NCI-H2196 (cell line): ENCODE data around the gene C2.
A peak's percentile ranks its signal among the peaks of the same experiment; 100 is the strongest.
"Not testable (repeated sequence)": the region's sequence is repeated elsewhere in the genome, so short reads cannot be mapped to it uniquely, and the experiment has no call there.

Experiments used
- DNase-seq: peaks from one replicate; lab custom pipeline; 2025; ENCODE audit not compliant: unreplicated experiment; lab: John Stamatoyannopoulos, UW

Gene C2

DNA sequence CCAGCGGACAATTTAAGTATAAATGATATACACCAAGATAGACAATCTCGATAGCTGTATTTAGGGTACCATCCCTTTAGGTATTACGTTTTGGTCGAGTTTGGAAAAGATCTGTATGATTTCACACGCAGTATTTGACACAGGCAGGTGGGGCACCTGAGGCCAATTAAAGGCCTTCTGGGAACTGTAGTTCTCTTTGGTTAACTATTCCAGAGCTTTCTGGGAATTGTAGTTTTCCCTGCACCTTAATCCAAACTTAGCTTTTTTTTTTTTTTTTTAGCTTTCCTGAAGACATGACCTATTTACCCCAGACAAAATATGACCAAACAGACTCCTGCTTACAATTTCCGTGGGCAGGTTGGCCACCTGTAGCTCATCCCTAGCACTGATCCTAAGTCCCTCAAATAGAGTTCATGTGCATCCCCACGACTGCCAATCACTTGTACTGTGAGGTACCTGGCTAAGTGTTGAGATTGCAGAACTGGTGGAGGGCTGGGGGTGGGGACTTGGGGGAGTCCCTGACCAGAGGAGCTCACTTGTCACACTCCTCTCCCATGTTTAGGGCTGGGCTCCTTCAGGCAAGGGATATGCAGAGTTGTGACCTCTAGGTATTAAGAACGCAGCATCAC, 29.0 kb upstream of the C2 start:
- DNase-seq: peak; percentile 54

DNA sequence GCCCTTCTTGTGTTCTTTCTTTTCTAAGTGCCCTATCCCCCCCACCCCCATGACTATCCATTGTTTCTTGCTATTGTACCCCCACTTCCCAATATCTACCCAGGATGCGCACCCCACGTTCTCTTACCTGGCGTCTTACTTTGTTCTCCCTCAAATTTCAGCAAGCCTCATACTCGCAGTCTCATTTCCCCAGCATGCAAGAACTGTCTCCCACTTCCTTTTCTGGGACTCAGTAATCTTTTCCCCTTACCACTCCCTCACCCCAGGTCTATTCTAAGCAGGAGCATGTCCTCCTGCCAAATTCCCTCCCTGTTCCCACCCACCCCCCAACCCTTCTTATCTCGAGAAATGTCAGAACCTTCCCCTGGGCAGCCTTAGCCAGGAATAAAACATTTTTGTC, 28.3 kb upstream of the C2 start:
- DNase-seq: no peak

DNA sequence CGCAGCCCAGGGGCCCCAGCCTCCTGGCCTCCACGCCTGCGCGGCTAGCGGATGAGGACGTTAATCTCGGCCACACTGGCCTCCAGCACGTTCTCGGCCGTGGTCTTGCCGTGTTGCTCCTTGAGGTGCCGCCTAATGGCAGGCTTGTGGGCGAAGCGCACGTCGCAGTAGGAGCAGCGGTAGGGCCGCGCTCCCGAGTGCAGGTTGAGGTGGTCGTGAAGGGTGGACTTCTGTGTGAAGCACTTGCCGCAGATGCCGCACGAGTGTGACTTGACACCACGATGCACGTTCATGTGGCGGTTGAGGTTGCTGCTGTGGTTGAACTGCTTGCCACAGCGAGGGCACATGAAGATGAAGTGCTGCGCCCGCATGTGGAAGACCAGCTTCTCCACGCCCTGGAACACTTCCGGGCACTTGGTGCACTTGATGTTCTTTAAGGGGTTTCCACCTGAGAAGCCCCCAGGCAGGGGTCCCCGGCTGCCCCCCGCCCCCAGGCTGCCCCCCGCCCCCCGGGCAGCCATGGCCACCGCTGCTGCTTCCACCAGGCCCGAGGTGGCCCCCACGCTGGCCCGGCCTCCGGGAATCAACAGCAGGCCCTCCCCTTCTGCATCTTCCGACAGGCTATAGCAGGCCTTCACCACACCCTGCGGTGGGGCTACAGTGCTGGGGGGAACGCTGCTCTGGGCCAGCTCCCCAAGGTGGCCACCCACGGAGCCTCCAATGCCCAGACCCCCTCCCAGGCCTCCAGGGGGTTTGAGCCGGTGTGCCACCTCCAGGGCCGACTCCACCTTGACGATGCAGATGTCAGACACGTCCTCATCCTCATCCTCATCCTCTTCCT, 27.4 kb upstream of the C2 start:
- no peak for DNase-seq

DNA sequence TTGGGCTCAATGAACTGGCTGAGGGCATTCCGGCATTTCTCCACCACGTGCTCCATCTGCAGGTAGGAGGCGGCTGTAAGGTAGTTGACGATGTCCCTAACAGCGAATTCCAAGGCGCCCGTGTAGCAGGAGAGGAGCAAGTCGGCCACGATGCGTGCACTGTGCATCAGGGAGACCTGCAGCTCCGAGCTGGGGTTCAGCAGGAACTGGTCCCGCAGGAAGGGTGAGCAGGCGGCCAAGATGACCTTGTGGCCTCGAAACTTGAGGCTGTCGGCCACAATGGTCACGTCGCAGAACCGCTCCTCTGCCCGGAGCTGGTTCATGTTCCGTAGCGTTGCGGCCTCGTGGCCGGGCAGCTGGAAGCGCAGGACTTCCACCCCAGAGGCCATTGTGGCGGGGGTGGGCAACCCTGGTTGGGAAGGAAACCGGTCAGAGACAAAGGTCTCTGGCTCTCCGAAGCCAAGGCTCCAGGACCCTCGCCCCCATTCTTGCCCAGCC, 26.6 kb upstream of the C2 start:
- no peak for DNase-seq

DNA sequence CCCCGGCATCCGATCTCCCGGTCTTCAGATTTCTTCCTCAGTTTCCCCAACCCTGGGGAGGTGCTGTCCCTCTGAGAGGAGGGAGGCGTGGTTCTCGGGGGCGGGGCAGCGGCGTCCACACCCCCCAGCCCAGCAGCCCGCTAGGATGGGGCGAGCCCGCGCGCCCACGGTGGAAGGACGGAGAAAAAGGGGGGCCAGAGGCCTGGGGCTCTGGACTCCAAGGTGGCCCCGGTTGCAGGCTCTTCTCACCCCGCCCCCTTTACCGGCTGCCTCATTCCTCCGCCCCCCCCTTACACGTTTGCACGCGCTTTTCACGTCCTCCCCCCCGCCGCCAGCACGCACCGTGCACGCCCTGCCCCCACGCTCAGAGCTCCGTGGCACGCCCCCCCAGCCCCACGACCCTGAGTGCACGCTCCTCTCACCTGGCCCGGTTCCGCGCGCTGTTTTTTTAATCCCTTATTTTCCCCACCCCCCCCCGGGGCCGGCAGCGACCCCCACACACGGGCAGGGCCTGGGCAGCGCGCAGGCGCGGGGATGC, 26.0 kb upstream of the C2 start:
- DNase-seq: peak; percentile 39

DNA sequence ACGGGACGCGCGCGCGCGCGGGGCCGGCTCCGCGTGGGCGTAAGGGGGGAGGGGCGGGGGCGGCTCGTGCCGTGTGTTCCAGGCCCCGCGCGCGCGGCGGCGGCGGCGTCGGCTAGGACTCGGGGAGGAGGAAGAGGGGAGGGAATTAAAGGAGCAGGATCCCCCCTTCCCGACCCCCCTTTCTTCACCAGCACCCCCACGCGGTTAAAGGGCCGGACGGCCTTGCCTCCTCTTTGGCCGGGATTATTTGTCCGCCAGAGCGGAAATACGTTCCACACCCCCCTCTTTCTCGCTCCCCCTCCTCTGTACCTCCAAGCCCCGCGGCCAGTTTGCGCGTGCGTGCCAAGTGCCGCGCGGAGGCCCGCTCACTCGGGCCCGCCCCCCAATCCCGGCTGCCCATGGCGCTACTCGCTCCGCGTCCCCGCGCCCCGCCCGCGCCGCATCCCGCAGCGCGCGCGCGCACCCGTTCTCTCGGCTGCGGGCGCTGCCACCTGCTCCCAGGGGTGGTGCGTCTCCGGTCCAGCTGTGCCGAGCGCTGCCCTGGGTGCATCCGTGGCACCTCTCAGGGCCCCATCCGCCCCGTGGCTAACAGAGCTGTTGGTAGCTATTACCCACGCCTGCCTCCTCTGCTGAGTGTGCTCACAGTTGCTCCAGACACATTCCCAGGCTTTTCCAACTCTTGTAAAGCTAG, 25.4 kb upstream of the C2 start, which contains the start of gene ZBTB12:
TSS of gene ZBTB12 (minus strand) at position 134 of the 691 bp plus-strand sequence. CDS start 781 bp downstream, outside the sequence.
- peak; percentile 97 for DNase-seq

DNA sequence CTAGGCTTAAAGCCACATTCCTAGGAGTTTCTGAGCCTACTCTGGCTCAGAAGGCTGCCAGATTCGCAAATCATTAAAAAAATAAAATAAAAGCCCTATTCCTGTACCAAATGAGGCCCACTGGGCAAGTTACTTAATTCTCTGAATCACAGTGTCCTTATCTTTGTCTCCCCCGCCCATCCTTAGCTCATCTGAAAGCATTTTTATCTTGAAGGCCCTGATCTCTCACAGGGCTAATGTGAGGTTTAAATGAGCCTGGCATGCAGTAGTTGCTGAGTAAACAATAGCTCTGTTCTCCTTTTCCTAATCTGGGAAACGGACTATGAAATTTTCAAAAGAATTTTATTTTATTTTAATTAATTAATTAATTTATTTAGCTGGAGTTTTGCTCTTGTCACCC, 23.6 kb upstream of the C2 start:
- no peak for DNase-seq

DNA sequence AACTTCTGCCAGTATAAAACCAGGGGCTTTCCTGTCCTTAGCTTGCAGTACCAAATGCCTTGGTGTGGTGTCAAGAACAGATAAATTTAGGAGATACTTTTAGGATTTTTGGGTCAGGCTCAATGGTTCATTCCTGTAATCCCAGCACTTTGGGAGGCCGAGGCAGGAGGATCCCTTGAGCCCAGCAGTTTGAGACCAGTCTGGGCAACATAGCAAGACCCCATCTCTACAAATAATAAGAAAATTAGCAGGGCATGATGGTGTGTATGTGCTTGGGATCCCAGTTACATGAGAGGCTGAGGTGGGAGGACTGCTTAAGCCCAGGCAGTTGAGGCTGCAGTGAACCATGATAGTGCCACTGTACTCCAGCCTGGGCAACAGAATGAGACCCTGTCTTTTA, 22.5 kb upstream of the C2 start:
- DNase-seq: no peak

DNA sequence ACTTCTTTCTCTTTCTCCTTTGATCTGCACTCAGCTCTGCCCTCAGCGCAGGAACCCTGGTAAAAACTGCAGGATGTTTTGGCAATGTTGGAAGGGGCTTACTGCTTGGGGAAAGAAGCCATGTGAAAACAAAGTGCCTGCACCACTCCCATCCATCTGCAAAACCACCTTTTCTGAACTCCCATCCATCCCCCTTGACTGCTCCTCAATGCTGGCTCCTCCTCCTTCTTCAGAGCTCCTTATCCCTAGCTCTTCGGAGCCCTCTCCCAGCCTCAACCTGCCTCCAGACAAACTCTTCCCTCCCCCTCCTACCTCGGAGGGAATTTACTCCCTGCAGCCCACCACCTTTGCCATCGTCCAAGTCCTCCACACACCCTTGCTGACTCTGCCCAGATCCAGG, 21.4 kb upstream of the C2 start:
- DNase-seq: no peak

DNA sequence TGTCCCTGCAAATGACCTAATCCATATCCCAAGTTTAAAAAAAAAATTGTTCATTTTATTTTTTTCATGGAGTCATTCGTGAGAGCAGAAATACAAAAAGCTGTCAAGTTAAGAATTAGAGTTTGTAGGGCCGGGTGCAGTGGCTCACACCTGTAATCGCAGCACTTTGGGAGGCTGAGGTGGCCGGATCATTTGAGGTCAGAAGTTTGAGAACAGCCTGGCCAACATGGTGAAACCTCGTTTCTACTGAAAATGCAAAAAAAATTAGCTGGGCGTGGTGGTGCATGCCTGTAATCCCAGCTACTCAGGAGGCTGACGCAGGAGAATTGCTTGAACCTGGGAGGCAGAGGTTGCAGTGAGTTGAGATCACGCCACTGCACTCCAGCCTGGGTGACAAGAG, 20.8 kb upstream of the C2 start:
- not testable (repeated sequence) for DNase-seq

DNA sequence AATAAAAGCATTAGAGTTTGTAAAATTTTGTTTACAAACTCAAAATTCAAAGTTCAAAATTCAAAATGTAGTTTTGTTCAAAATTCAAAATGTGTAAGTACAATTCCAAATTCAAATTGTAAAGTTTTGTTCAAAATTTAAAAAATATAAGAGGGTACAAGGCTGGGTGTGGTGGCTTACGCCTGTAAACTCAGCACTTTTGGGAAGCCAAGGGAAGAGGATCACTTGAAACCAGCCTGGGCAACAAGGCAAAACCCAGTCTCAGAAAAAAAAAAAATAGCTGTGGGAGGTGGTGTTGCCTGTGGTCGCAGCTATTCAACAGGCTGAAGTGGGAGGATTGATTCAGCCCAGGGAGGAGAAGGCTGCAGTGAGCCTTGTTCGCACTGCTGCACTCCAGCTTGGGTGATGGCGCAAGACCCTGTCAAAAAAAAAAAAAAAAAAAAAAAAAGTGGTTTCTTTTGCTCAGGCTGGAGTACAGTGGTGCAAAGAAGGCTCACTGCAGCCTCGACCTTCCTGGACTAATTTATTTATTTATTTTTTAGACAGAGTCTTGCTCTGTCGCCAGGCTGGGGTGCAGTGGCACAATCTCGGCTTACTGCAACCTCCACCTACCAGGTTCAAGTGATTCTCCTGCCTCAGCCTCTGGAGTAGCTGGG, 20.2 kb upstream of the C2 start:
- DNase-seq: no peak

DNA sequence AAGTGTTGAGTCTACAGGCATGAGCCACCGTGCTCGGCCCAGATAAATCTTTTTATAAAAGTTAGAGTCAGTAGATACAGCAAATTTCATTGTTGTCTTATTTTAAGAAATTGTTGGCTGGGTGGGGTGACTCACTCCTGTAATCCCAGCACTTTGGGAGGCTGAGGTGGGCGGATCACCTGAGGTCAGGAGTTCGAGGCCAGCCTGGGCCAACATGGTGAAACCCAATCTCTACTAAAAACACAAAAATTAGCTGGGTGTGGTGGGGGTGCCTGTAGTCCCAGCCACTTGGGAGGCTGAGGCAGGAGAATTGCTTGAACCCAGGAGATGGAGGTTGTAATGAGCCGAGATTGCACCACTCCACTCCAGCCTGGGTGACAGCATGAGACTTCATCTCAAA, 19.3 kb upstream of the C2 start:
- not testable (repeated sequence) for DNase-seq

DNA sequence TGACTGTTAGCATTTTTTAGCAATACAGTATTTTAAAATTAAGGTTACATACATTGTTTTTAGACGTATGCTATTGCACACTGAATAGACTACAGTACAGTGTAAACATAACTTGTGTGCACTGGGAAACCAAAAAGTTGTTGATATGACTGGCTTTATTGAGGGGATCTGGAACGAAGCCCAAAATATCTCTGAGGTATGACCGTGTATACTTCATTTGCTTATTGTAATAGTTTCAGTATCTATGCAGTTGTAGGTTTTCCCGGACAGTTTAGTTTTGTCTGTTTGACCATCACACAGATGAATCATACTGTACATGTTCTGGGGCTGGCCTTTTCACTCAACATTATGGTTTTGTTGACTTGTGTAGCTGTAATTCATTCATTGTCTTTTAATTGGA, 18.7 kb upstream of the C2 start:
- DNase-seq: no peak

DNA sequence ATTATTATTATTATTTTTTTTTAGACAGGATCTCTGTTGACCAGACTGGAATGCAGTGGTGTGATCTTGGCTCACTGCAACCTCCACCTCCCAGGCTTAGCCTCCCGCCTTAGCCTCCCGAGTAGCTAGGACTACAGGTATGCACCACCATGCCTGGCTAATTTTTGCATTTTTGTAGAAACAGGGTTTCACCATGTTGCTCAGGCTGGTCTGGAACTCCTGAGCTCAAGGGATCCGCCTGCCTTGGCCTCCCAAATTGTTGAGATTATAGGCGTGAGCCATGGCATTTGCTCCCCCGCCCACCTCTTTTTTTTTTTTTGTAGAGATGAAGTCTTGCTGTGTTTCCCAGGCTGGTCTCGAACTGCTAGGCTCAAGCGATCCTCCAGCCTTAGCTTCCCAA, 18.2 kb upstream of the C2 start:
- DNase-seq: not testable (repeated sequence)

DNA sequence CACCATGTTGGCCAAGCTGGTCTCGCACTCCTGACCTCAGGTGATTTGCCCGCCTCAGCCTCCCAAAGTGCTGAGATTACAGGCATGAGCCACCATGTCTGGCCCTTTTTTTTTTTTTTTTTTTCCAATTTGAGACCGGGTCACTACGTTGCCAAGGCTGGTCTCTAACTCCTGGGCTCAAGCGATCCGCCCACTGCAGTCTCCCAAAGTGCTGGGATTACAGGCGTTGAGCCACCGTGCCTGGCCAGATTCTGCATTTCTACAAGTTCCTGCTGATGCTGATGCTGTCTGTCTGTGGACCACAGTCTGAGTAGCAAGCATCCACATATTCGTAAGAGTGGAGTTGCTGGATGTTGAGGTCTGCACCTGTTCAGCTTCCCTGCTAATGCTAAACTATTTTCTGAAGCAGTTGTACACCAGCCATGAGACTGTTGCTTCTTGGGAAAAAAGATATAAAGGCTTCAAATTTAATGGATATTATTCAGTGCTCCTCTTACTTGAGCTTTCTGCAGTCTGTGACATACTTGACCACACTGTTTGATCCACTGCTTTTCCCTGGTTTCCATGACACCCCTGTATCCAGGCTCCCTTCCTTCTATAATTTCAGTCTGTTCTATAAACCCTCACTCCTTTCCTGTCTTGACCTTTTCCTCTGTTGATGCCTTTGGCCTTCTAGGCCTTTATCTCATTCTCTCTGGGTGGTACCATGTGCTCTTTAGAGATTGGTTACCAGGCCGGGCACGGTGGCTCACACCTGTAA, 15.5 kb upstream of the C2 start:
- DNase-seq: no peak

DNA sequence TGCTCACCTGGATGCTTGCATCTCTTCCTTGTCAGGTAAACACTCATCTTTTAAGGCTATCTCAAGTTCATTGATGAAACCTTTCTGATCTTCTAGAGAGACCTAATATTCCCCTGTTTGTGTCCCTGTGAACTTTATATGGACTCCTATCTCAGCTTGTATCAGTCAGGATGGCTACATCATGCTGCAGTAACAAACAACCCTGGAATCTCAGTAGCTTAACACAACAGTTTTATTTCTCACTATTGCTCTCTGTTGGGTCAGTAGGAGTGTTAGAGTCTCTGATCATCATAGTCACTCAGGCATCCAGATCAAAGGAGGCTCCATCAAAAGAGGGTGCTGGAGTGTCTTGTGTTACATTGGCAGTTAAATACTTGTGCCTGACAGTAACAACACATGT, 12.2 kb upstream of the C2 start:
- no peak for DNase-seq

DNA sequence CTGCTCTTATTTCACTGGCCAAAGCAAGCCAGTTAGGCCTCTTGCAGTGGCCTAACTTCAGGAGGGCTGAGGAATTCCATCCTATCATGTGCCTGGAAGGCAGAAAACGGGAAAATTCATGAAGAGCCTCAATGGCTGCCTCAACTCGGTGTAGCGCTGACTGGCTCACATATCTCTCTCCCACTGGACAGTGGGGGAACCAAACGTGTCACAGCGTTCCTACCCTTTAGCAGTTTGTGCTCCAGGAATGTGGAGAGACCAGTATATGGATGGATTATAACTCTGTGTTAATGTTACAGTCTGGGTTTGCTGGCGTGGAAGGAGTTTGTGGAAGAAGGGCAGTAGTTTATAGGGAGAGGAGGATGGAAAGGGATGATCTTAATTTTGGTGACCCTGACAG, 11.8 kb upstream of the C2 start:
- no peak for DNase-seq

DNA sequence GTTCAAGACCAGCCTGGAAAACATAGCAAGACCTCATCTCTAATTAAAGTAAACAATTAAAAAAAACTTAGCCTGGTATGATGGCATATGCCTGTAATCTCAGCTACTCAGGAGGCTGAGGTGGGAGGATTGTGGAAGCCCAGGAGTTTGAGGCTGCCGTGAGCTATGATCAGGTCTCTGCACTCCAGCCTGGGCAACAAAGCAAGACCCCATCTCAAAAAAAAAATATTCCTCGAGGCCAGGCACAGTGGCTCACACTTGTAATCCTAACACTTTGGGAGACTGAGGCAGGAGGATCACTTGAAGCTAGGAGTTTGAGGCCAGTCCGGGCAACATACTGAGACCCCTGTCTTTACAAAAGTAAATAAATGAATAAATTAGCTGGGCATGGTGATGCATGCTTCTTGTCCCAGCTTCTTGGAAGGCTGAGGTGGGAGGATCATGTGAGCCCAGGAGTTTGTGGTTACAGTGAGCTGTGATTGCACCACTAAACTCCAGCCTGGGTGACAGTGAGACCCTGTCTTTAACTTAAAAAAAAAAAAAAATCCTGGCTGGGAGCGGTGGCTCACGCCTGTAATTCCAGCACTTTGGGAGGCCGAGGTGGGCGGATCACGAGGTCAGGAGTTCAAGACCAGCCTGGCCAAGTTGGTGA, 9.3 kb upstream of the C2 start:
- DNase-seq: no peak

DNA sequence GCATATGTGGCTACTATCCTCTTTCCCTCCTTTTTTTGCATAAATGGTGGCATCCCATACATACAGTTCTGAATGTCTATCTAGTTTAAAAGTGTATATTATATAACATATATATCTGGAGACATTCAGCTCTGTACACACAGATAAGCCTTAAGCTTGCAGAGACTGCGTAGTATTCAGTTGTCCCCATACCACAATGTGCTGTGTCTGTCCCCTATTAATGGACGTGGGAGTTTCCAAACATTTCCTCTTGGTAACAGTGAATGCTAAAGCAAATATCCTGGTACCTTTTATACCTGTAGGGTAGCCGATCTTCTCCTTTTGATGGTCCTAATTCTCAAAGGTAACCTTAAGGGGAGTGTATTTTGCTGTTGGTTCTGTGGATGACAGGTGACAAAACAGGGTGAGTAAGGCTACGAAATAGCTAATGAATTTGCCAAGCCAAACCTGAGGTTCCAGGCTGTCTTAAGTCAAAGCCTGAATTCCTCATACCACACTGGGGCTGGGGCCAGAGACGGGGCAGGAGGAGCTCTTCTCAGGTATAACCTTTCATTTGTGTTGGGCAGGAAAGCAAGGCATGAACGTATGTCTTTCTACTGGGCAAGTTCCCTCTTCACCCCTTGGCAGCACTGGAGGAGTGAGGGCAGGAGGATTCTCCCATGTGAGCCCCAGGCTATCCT, 7.8 kb upstream of the C2 start:
- no peak for DNase-seq
